ENCODE results near the gene FAM9A. TPM values are rescaled to one million over a fixed set of nuclear protein-coding genes. Genes with fewer than 3 reads are reported as not detected.

The FAM9A gene
- not detected in 5 replicates for total RNA-seq (2022; extraction: Qiagen RNA extraction; ENCODE audit: low read depth)

GRCh38 chrX:8801041-8801599, at the start of gene FAM9A:
FAM9A (minus strand) TSS chrX:8801383; CDS start chrX:8800171, 1,212 bp downstream.

Other genes with a start within 250 kb of the FAM9A start
- gene ANOS1, start 69.2 kb downstream of the FAM9A start, total RNA-seq (2022; extraction: Qiagen RNA extraction; ENCODE audit: low read depth) = 0.02 to 0.07 TPM (median 0.02 TPM) in 4 of 5 replicates, not detected in the other
- 0.10 TPM in 1 of 5 replicates, not detected in the others for gene FAM9B, start 232.7 kb upstream of the FAM9A start, total RNA-seq (2022; extraction: Qiagen RNA extraction; ENCODE audit: low read depth)